Cortex of kidney (tissue), 1 donor: ENCODE measurements around the gene ANGEL2.
"Not testable (repeated sequence)": the region's sequence is repeated elsewhere in the genome, so short reads cannot be mapped to it uniquely, and the experiment has no call there.

Source experiments
- DNase-seq: peaks from one replicate; lab custom pipeline; 2025; lab: John Stamatoyannopoulos, UW

The ANGEL2 gene

DNA sequence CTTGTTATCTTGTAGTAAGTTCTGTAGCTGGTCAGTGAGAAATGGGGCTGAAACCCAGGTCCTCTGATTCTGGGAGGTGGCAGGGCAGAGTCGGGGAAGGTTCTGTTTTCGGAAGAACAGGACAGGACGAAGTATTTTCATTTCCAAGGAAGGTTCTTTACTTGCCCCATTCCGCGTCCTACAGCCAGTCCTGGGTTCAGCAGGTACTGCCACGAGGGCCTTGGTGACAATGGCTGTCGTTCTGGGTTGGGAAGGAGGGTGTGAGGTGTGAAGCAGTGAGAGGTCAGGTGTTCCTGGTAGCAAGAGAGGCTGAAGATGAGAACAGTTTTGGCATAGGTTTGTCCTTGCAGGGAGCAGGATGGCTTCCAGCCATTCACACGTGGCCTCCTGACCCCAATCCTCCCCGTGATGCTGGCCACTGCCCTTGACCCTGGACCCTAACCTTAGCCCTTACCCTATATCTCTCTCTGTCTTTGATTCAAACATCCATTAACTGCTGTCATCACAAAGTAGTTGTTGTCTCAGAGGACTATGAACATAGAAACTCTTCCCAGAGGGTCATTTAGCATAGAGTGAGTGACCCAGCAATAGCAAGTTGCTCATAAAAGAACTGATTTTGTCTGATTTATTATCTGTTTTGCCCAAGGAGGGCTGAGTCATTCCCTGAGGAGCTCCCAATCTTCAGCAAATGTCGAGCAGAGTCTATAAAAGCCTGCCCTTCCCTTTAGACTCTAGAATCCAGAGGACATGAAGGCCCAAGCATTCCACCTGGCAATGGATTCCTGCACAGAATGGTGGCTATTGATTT lies 40.4 kb downstream of the ANGEL2 start:
- no peak for DNase-seq

DNA sequence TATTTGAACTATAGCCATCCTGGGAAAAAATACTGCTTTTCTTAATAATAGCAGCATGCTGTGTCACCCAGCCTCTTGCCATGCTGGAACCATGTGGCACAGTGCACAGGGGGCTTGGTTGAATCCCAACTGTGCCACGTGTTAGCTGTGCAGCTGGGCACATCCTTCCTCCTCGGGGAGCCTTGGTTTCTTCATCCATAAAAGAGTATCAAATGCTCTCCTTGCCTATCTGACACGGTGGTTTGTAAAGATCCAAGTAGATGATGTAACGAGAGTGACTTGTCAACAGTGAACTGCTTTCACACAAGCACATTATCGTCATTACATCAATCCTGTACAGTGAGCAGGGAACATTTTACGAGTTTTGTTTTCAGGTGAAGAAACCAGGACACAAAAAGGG lies 41.0 kb downstream of the ANGEL2 start:
- DNase-seq: no peak

DNA sequence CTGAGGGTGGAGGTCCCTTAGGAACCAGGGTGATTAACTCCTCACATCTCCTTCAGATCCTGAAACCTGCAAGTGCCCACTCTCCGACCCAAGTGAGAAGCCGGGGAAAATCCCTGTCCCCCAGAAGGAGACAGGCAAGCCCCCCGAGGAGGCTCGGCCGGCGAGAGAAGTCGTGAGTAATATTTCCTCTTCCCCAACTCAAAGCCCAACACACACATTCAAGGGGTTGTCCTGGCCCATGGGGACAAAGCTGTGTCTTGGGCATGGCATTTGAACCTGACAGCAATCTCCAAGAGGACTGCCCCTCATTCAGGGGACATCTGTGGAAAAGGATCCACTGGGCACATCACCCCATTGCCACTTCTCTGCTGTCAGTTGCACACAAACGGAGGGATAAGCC lies 41.8 kb downstream of the ANGEL2 start:
- DNase-seq: no peak

DNA sequence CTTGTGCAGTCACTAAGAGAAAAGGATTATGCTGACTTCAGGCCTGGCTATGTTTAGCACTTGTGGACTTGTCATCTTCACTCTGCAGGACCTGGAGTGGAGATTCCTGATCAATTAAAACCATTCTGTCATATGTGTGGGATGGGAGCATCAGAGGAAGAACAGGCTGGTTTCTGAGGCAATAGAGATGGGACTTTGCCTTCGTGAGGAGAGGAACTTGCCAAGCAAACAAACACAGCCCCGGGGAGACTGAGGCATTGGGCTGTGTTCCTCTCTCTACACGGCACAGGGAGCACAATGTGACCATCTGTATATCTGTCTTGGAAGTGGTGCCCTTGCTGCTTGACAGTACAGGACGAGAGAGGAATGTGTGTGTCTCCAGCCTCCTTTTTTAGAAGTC lies 42.2 kb downstream of the ANGEL2 start:
- no peak for DNase-seq

- no peak for DNase-seq
Measured at GRCh38 chr1:212971312-212971711, 44.4 kb downstream of the ANGEL2 start.

- DNase-seq: no peak
Measured at GRCh38 chr1:212970085-212970484, 45.6 kb downstream of the ANGEL2 start.

- DNase-seq: no peak
Measured at GRCh38 chr1:212968368-212968863, 47.3 kb downstream of the ANGEL2 start.

DNA sequence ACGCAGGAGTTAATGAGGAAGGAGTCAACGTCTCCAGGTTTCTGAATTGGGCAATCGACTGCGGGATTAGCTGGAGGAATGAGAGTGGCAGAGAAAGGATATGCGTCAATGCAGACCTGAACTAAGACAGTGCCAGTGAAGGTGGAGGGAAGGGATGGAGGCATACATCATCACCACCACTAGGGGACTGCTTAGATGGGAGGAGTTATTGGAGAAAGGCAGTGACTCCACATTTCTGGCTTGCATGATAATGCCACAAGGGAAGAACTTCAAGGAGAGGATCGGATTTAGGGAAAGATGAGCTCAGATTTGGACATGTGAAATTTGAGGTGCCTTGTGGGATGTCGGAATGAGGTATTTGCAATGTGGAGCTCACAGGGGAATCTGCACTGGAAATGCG lies 47.9 kb downstream of the ANGEL2 start:
- DNase-seq: no peak

DNA sequence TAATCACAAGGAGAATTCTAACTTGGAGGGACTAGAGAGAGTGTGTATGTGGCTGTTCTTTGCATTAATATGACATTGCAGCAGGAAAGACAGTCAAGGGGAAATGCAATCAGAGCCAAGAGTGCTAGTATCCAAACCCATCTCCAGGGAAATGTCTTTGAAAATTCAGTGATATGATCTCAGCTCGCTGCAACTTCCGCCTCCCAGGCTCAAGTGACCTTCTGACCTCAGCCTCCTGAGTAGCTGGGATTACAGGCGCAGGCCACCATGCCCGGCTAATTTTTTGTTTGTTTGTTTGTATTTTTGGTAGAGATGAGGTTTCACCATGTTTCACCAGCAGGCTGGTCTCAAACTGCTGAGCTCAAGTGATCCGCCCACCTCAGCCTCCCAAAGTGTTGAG lies 49.1 kb downstream of the ANGEL2 start:
- DNase-seq: no peak

DNA sequence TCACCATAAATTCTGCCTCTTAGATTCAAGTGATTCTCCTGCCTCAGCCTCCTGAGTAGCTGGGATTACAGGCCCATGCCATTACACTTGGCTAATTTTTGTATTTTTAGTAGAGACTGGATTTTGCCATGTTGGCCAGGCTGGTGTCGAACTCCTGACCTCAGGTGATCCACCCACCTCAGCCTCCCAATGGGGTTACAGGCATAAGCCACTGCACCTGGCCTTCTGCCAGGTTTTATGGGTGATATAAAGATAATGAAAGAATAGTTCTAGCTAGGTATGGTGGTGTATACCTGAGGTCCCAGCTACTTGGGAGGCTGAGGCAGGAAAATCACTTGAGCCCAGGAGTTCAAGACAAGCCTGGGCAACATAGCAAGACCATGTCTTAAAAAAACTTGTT lies 50.7 kb downstream of the ANGEL2 start:
- DNase-seq: not testable (repeated sequence)

DNA sequence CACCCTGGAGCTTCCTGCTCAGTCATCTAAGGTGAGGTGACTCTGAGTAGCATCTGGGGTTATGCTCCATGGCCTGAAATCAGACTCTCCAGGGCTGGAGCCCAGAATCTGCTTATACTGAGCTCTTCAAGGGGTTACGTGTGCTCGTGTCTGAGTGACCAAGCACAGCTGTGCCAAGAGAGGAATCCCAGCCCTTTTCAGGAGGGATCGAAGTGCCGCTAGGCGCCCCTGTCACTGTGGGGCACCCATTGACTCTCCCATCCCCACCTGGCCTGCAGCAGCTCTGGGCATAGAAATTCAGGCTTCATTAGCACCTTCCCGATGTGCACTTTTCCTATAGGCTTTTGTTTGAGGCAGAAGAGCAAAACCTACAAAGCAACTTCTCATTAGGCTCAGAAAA lies 51.6 kb downstream of the ANGEL2 start:
- DNase-seq: no peak

DNA sequence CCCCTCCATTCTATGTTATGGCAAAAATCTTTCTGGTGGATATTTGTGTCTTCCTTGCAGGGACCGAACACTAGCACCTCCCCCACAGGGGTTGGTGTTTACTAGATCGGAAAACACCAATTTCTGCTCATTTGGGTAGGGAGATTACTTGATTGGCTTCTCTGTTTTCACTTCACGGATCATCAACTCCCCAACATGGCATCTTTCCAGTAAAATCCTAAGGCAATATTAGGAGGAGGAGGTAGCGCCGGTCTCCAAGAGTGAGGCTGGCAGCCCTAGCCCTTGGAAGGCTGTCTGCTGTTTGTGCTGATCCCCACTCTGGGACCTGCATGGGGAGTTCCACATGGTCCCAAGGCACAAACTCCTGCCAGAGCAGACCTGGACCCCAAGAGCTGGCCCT lies 53.2 kb downstream of the ANGEL2 start:
- no peak for DNase-seq

DNA sequence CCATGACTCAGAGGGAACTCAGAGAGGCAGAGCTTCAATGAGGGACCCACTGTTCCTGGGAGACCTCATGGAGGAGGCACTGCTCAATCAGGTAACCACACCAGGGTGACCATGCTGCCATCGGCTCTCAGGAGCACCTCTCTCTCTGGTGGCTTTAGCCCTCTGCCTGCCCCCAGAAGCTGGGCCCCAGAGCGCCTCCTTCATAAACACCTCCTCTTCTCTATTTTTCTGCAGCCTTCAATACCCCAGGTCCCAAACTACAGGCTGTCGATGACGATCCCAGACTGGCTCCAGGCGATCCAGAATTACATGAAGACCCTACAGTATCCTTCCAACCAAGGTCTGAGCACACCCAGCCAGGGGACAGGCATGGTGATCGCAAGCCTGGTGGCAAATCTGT lies 54.7 kb downstream of the ANGEL2 start:
- no peak for DNase-seq

GRCh38 chr1:212959266-212960220 lies 56.1 kb downstream of the ANGEL2 start:
- no peak for DNase-seq

GRCh38 chr1:212958175-212958574 lies 57.5 kb downstream of the ANGEL2 start:
- no peak for DNase-seq

GRCh38 chr1:212957546-212957945 lies 58.1 kb downstream of the ANGEL2 start:
- DNase-seq: no peak

GRCh38 chr1:212955961-212956620 lies 59.6 kb downstream of the ANGEL2 start:
- no peak for DNase-seq

DNA sequence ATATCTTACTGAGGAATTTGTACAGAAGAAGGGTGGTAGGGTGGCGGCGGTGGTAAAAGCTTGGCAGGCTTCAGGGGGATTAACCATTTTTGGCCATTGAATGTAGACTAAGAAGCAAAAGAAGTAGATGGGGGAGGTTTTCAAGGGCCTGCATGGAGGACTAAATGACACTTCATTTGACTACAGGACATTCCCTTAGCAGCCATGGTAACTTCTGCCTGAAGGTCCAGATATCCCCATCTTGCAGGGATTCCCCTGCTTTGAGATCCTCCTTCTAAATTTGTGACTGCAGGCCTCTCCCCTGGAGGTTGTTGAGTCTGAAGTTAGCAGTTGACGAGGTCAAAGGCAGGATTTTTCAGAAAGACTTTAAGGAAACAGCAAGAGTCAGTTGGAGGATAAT lies 60.6 kb downstream of the ANGEL2 start:
- DNase-seq: no peak

DNA sequence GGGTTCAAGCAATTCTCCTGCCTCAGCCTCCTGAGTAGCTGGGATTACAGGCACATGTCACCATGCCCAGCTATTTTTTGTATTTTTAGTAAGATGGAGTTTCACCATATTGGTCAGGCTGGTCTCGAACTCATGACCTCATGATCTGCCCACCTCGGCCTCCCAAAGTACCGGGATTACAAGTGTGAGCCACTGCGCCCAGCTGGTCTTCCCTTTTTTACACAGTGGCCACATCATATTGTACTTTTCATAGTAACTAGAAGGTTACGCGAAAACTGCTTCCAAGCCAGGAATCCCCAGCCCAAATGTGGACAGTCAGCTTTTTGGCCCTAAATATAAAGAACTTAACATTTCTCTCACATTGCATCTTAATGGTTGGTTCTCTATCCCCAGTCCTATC lies 61.2 kb downstream of the ANGEL2 start:
- DNase-seq: no peak

GRCh38 chr1:212953321-212953720 lies 62.3 kb downstream of the ANGEL2 start:
- no peak for DNase-seq

DNA sequence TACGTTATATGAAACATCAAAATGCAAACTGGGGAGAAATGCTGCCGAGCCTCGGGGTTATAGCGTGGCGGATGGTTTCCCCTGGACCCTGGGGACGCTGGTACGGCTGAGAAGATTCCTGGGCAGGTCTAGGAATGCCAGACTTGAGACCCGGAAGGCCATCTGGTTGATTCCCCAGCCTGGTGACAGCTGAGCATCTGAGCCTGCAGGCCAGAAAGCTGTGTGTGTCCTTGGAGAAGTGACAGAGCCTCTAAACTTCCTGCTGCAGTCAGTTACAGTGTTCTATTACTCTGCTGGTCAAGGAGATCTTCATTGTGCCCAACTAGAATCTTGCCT lies 63.1 kb downstream of the ANGEL2 start:
- no peak for DNase-seq

GRCh38 chr1:212951947-212952640 lies 63.6 kb downstream of the ANGEL2 start:
- no peak for DNase-seq
